SH-SY5Y (cell line): ENCODE measurements around the gene SIRPA.

Experiments used
- GATA2 ChIP-seq: IDR thresholded peaks from 2 replicates; pipeline ENCODE4 v1.6.1; 2011; ENCODE audit warnings: mild to moderate bottlenecking, low read depth, low read length
- GATA3 ChIP-seq: IDR thresholded peaks from 2 replicates; pipeline ENCODE4 v1.6.1; 2011; ENCODE audit warnings: low read depth, mild to moderate bottlenecking, low read length, moderate library complexity

SIRPA gene

GRCh38 chr20:1900321-1900801 lies 5.2 kb downstream of the SIRPA start:
- TF ChIP-seq GATA3 (no peak), GATA2 (no peak)

- TF ChIP-seq GATA3 (no peak), GATA2 (no peak)
These were observed 6.5 kb downstream of the SIRPA start for GRCh38 chr20:1901704-1902103.

DNA sequence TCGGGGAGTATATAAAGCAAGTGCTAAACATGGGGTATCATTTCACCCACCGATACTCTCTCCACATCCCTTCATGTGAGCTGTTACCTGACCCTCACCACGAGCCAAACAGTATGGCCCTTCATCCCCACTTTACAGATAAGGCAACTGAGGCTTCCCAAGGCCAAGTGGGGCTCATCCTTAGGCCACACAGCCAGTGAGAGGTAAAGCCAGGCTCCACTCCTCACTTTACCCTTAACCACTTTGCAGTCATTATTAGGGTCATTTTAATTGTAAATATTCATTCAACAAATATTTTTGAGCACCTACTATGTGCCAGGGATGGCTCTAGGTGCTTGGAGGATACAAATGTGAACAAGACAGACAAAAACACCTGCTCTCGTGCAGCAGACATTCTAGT lies 7.0 kb downstream of the SIRPA start:
- no peak for TF ChIP-seq GATA3
- TF ChIP-seq GATA2: no peak

GRCh38 chr20:1904135-1904534 lies 8.9 kb downstream of the SIRPA start:
- no peak for TF ChIP-seq GATA3
- TF ChIP-seq GATA2: no peak

DNA sequence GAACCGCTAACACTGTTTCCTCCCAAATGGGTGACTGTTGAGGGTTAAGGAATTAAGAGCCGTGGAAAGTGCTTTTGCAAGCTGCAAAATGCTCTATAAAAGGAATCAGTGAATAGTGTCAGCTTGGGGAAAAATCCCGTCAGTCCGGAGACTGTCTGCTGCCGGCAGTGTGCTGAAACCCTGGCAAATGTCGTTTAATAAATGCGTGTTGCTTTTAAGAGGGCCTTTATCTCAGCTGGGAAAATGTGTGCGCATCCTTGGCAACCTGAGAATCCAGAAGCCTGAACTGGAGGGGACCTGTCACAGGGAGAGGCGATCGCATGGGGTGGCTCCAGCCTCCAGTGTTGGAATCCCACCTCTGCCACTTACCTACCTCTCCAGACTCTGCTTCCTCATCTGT lies 9.8 kb downstream of the SIRPA start:
- TF ChIP-seq GATA2 (no peak), GATA3 (no peak)

DNA sequence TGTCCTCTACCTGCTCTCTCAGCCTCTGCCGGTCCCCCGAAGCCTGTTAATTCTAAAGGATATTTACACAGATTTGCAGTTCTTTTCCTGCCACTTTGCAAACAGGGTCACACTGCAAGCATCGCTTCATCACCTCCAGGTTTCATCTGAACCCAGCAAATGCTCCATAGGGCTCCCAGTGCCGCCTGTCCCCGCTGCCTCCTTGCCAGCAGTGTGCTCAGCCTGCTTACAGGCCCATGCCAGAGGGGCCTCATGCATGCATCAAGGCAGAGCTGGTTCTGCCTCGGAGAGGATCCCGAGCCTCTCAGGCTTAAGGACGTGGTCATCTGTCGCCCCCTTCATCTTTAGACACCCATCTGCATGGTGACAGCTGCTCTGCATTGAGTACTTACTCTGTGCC lies 10.5 kb downstream of the SIRPA start:
- TF ChIP-seq GATA3: no peak
- TF ChIP-seq GATA2: no peak

DNA sequence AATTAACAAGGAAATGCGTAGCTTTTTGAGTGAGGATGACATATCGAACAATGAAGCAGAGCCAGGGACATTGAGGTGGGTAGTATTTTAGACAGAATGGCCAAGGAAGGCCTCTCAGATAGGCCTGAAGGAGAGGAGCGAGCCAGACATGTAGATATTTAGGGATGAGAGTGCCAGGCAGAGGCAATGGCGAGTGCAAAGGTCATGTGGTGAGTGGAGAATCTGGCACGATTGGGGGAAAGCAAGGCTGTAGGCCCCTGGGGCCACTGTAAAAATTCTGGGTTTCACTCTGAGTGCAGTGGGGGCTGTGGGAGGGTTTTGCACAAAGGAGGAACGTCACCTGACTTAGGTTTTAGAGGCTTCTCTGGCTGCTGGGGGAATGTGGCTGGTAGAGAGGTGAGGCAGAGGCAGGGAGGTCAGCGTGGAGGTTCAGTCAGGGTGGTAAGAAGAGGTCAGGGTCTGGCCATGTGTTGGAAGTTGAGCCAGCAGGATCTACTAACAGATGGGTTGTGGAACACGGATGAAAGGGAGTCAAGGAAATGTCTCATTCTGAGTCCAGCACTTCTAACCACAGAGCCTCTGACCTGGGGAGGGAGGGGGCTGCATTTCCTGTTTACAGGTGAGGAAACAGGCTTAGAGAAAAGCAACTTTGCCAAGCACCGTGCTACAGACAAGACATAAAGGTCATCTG lies 11.3 kb downstream of the SIRPA start:
- TF ChIP-seq GATA2: no peak
- TF ChIP-seq GATA3: no peak

- TF ChIP-seq GATA2: no peak
These were observed 12.4 kb downstream of the SIRPA start for GRCh38 chr20:1907586-1907985.

GRCh38 chr20:1908191-1908590 lies 13.0 kb downstream of the SIRPA start:
- TF ChIP-seq GATA2 (no peak), GATA3 (no peak)

GRCh38 chr20:1909097-1909496 lies 13.9 kb downstream of the SIRPA start:
- TF ChIP-seq GATA3 (no peak), GATA2 (no peak)

DNA sequence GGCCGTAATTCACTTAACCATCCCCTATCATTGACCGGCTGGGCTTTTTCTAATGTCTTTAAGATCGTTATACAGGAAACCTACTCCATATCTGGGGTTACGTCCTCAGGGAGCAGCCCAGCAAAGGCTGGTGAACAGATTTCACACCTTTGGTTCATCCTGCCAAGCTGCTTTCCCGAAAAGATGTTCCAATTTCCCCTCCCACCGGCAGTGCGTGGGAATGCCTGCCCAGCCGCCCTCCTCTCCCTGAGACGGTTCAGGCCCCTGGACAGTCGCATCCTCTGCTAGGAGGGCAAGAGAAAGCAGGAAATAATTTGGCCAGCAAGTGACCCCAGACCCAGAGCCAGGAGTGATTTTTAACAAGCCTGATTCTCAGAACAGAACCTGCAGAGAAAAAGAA lies 16.3 kb downstream of the SIRPA start:
- no peak for TF ChIP-seq GATA2

- TF ChIP-seq GATA2 (no peak), GATA3 (no peak)
These were observed 16.8 kb downstream of the SIRPA start for GRCh38 chr20:1912053-1912452.

GRCh38 chr20:1912646-1913045 lies 17.4 kb downstream of the SIRPA start:
- TF ChIP-seq GATA2 (no peak), GATA3 (no peak)

DNA sequence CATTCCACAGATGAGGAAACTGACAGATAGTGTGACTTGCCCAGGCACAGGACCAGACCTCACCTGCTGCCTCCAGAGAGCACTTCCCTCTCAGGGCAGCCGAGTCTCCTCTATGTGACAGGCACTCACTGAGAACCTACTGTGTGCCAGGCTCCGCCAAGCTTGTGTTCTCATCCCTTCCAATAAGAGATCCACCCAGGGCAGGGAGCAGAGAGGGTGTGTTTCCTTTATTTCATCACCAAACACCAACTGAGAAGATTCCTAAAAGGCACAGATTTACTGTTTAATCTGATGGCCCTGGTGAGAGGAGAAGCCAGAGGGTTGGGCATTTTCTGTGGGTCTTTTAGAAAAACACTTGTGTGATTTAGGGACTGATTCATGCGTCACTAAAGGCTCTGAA lies 20.5 kb downstream of the SIRPA start:
- TF ChIP-seq GATA2 (no peak), GATA3 (no peak)

DNA sequence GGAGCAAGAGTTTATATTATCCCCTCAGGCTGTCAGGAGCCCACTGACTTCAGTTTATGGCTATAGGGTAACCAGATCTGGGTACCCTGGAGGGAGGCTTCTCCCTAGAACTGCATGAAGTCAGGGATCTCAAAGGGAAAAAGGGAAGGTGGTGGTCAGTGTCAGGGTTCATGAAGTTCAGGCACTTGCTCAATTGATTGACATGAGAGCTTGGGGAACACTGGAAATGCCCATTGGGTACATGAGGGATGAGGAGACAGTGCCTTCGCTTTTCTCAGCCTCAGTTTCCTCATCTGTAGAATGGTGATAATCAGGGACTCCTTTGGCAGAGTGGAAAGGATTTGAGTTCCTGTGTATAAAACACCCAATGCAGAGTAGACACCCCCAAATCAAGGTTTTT lies 22.6 kb downstream of the SIRPA start:
- TF ChIP-seq GATA2 (no peak), GATA3 (no peak)

GRCh38 chr20:1918491-1919165 lies 23.4 kb downstream of the SIRPA start:
- TF ChIP-seq GATA3 (no peak), GATA2 (no peak)

- TF ChIP-seq GATA2: no peak
- no peak for TF ChIP-seq GATA3
These were observed 25.0 kb downstream of the SIRPA start for GRCh38 chr20:1920252-1920651.
